Liver (tissue), 9 donors: ENCODE results near the gene ZNF761. TPM values are rescaled to one million over a fixed set of nuclear protein-coding genes. Genes with fewer than 3 reads are reported as not detected.
"Not testable (repeated sequence)": the region's sequence is repeated elsewhere in the genome, so short reads cannot be mapped to it uniquely, and the experiment has no call there.

Experiments
- DNase-seq: peaks from one replicate; pipeline ENCODE4 v3.0.0-alpha.2; 2017; ENCODE audit warnings: low spot score
- H3K27ac ChIP-seq, 2 donors: one replicate each; pipeline ENCODE4 v1.7.0; 2013; ENCODE audit warnings: inconsistent platforms in 2 of 2, low read length in 2 of 2, control low read depth in 1 of 2, low read depth in 1 of 2, mild to moderate bottlenecking in 1 of 2
- H3K27me3 ChIP-seq, 4 donors: one replicate each; pipeline versions ENCODE4 v1.6.1 to v1.7.0; 2013; ENCODE audit warnings: low read length in 3 of 4, inconsistent platforms in 1 of 4, mild to moderate bottlenecking in 1 of 4, moderate library complexity in 1 of 4; ENCODE audit not compliant: control insufficient read depth in 4 of 4, insufficient read depth in 4 of 4
- H3K36me3 ChIP-seq, 4 donors: one replicate each; pipeline versions ENCODE4 v1.6.1 to v1.7.0; 2013; ENCODE audit warnings: low read length in 3 of 4, mild to moderate bottlenecking in 3 of 4, low read depth in 1 of 4, moderate library complexity in 1 of 4; ENCODE audit not compliant: control insufficient read depth in 4 of 4, insufficient read depth in 3 of 4
- H3K4me1 ChIP-seq, 4 donors: one replicate each; pipeline versions ENCODE4 v1.6.1 to v1.7.0; 2013; ENCODE audit warnings: low read length in 3 of 4, mild to moderate bottlenecking in 3 of 4, moderate library complexity in 1 of 4; ENCODE audit not compliant: control insufficient read depth in 4 of 4, insufficient read depth in 4 of 4
- H3K4me3 ChIP-seq, 3 donors: one replicate each; pipeline versions ENCODE4 v1.6.1 to v1.7.0; 2013; ENCODE audit warnings: low read length in 3 of 3, control low read depth in 1 of 3, low read depth in 1 of 3, mild to moderate bottlenecking in 1 of 3
- H3K9ac ChIP-seq, 2 donors: one replicate each; pipeline ENCODE4 v1.7.0; 2013; ENCODE audit warnings: low read length in 2 of 2, mild to moderate bottlenecking in 2 of 2, moderate library complexity in 2 of 2, control low read depth in 1 of 2, low read depth in 1 of 2
- H3K9me3 ChIP-seq, 4 donors: one replicate each; pipeline versions ENCODE4 v1.6.1 to v1.7.0; 2013; ENCODE audit warnings: low read length in 3 of 4; ENCODE audit not compliant: control insufficient read depth in 4 of 4
- ATF3 ChIP-seq: IDR thresholded peaks from 2 replicates; pipeline ENCODE4 v1.6.1; 2016; ENCODE audit warnings: antibody characterized with exemption
- CTCF ChIP-seq: fragments of 150-350 bp; IDR thresholded peaks from 2 replicates; pipeline ENCODE4 v1.5.1; 2017; ENCODE audit warnings: improper control_type of control experiment, low read depth, low read length; ENCODE audit not compliant: missing input control
- EGR1 ChIP-seq, 2 donors: IDR thresholded peaks; 2 replicates each; pipeline ENCODE4 v1.6.1; 2016 to 2018; ENCODE audit warnings: antibody characterized with exemption in 2 of 2, low read depth in 2 of 2
- FOXA1 ChIP-seq: IDR thresholded peaks from 2 replicates; pipeline ENCODE4 v1.6.1; 2016; ENCODE audit warnings: antibody characterized with exemption
- FOXA2 ChIP-seq: IDR thresholded peaks from 2 replicates; pipeline ENCODE4 v1.6.1; 2016; ENCODE audit warnings: antibody characterized with exemption
- HNF4G ChIP-seq: IDR thresholded peaks from 2 replicates; pipeline ENCODE4 v1.6.1; 2016; ENCODE audit warnings: antibody characterized with exemption
- JUND ChIP-seq, 2 donors: IDR thresholded peaks; 2 replicates each; pipeline ENCODE4 v1.6.1; 2016; ENCODE audit warnings: antibody characterized with exemption in 2 of 2
- MAX ChIP-seq: IDR thresholded peaks from 2 replicates; pipeline ENCODE4 v1.6.1; 2016; ENCODE audit warnings: antibody characterized with exemption
- NR2F2 ChIP-seq: IDR thresholded peaks from 2 replicates; pipeline ENCODE4 v1.6.1; 2016; ENCODE audit warnings: antibody characterized with exemption
- RAD21 ChIP-seq, 2 donors: IDR thresholded peaks; 2 replicates each; pipeline ENCODE4 v1.6.1; 2016; ENCODE audit warnings: antibody characterized with exemption in 2 of 2, mild to moderate bottlenecking in 2 of 2
- REST ChIP-seq: IDR thresholded peaks from 2 replicates; pipeline ENCODE4 v1.6.1; 2016; ENCODE audit warnings: antibody characterized with exemption, mild to moderate bottlenecking
- RXRA ChIP-seq, 2 donors: IDR thresholded peaks; 2 replicates each; pipeline ENCODE4 v1.6.1; 2017 to 2018; ENCODE audit warnings: antibody characterized with exemption in 2 of 2, mild to moderate bottlenecking in 1 of 2
- SP1 ChIP-seq: IDR thresholded peaks from 2 replicates; pipeline ENCODE4 v1.6.1; 2018; ENCODE audit warnings: antibody characterized with exemption, mild to moderate bottlenecking
- TAF1 ChIP-seq: conservative IDR thresholded peaks from 2 replicates; pipeline ENCODE4 v1.6.1; 2016; ENCODE audit warnings: antibody characterized with exemption, mild to moderate bottlenecking
- YY1 ChIP-seq: IDR thresholded peaks from 2 replicates; pipeline ENCODE4 v1.6.1; 2016; ENCODE audit warnings: antibody characterized with exemption, mild to moderate bottlenecking
- ZBTB33 ChIP-seq: IDR thresholded peaks from 2 replicates; pipeline ENCODE4 v1.6.1; 2016; ENCODE audit warnings: antibody characterized with exemption
- WGBS: extraction: QIAGEN DNeasy Blood & Tissue Kit; methylation state at CpG from one replicate; pipeline ENCODE4 v1.1.7; 2013; 5-methylcytosine and 5-hydroxymethylcytosine counted together
- polyA plus RNA-seq, 2 donors: library from polyadenylated mRNA; stranded (reverse) in 1 of 2; unstranded in 1 of 2; fragments of 200-250 nt in 1 of 2; fragments of >200 nt in 1 of 2; fragmentation: Nextera tagmentation in 1 of 2; extraction: Ambion mirVana in 1 of 2; gene quantifications; one replicate each; pipeline versions ENCODE4 v1.2.1 to v1.2.3, GENCODE V29; 2013 to 2015
- total RNA-seq, 2 donors: library from RNA; depleted of rRNA; stranded (reverse); fragments of >200 nt; gene quantifications; one replicate each; pipeline ENCODE4 v1.2.3, GENCODE V29; 2014
- donor health status: healthy.
- donor health status: healthy.
- donor health status: healthy.
- donor health status: healthy.
- donor health status: healthy.

Gene ZNF761
- total and polyA plus RNA-seq, 4 donors, result 2.7 to 6.3 (median 5.1) TPM

GRCh38 chr19:53471916-53472315 is 40.1 kb downstream of the ZNF761 start:
- Histone ChIP-seq H3K27ac (no peak overlapping the region), H3K27me3 (no peaks in the 10 kb centered on the region), H3K4me1 (no peaks in the 10 kb centered on the region), H3K36me3 (peaks cover 0 to 6% (median 0%) of the 10 kb centered on the region in 4 donors), H3K9ac (no peak overlapping the region), H3K9me3 (peaks cover 0 to 7% (median 5%) of the 10 kb centered on the region in 4 donors), H3K4me3 (no peak overlapping the region)
- no peak for DNase-seq
- WGBS, result 96% methylated on average over 7 of the region's 7 CpGs
- no peak for TF ChIP-seq CTCF
- TF ChIP-seq HNF4G, result no peak
- no peak for TF ChIP-seq FOXA1
- TF ChIP-seq ZBTB33, result no peak
- no peak for TF ChIP-seq ATF3
- TF ChIP-seq FOXA2, result no peak
- TF ChIP-seq REST, result no peak
- TF ChIP-seq NR2F2, result no peak
- TF ChIP-seq MAX, result no peak
- no peak for TF ChIP-seq YY1
- no peak for TF ChIP-seq RXRA (IDR thresholded peaks at IDR 0.05)
- no peak for TF ChIP-seq JUND (IDR thresholded peaks at IDR 0.05)
- no peak for TF ChIP-seq EGR1 (IDR thresholded peaks at IDR 0.05; ENCODE audit: low read depth in 2 of 2)
- no peak for TF ChIP-seq RAD21 (IDR thresholded peaks at IDR 0.05)
- no peak for TF ChIP-seq SP1
- no peak for TF ChIP-seq TAF1

GRCh38 chr19:53474832-53475231 is 43.0 kb downstream of the ZNF761 start:
- not testable (repeated sequence) for H3K27ac ChIP-seq, H3K27me3 ChIP-seq, H3K9ac ChIP-seq, DNase-seq, H3K4me1 ChIP-seq, H3K36me3 ChIP-seq, H3K4me3 ChIP-seq
- WGBS, result 74% methylated on average over 1 of the region's 1 CpG
- H3K9me3 ChIP-seq, result peaks cover 0 to 14% (median 9%) of the 10 kb centered on the region in 4 donors

GRCh38 chr19:53475470-53475869 is 43.7 kb downstream of the ZNF761 start:
- peaks cover 0 to 14% (median 9%) of the 10 kb centered on the region in 4 donors for H3K9me3 ChIP-seq
- H3K9ac ChIP-seq, H3K4me1 ChIP-seq, H3K4me3 ChIP-seq, H3K27ac ChIP-seq, H3K27me3 ChIP-seq, H3K36me3 ChIP-seq, DNase-seq: not testable (repeated sequence)
- 86% methylated on average over 6 of the region's 6 CpGs for WGBS

- H3K9me3 ChIP-seq, result peaks cover 0 to 13% (median 7%) of the 10 kb centered on the region in 4 donors
- H3K27me3 ChIP-seq, H3K4me3 ChIP-seq, H3K4me1 ChIP-seq, H3K36me3 ChIP-seq, H3K27ac ChIP-seq, DNase-seq, H3K9ac ChIP-seq: not testable (repeated sequence)
- WGBS, result 97% methylated on average over 2 of the region's 2 CpGs
Observed at GRCh38 chr19:53483751-53484150, 52.0 kb downstream of the ZNF761 start.
